ENCODE results near the gene CST7. TPM values are rescaled to one million over a fixed set of nuclear protein-coding genes. Genes with fewer than 3 reads are reported as not detected.
A peak's percentile ranks its signal among the peaks of the same experiment; 100 is the strongest.

CST7 gene
- total RNA-seq, 1 experiment from 2014 or later: not detected

DNA sequence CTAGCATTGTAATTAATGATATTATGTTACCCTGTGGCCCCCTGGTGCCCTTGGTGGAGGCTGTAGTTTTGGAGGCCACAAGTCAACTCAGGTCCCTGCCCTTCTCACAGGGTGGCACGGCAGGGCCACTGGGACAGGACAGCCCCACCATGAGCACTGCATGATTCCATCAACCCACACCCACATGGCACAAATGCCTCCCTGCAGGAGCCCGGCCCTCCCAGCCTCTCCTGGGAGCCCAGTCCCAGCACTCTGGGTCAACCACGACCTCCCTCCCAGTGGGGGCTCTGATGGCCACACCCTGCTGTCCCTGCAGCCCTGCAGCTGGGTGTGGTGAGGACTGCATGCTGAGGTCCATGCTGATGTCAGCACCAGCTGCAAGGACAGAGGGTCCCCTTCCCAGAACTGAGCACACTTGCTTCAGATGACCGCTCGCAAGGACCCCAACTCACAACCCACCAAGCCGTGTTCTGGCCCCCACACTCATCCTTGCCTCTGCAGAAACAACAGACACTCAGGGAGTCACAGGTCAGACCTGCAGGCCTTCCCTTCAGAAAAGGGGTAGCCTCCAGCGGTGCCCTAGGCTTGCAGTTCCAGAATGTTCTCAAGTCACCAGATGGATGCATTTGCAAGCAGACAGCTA, 15.7 kb upstream of the CST7 start:
- no peak overlapping the region for H4K91ac ChIP-seq (ENCODE audit: insufficient read length, low read depth, low read length)
- no peaks in the 10 kb centered on the region for H3K27me3 ChIP-seq (ENCODE audit: insufficient read depth, low read length)
- H3K27ac ChIP-seq (ENCODE audit: insufficient read length, low read depth, low read length): no peak overlapping the region
- no CpG with 5 or more reads among the region's 7 CpGs for WGBS (ENCODE audit: extremely low coverage, insufficient read length, low lambda C conversion rate)
- H3K9me3 ChIP-seq (ENCODE audit: control insufficient read depth, low read depth, low read length): no peaks in the 10 kb centered on the region
- no peak overlapping the region for H2BK15ac ChIP-seq (ENCODE audit: low read depth, low read length)
- no peak overlapping the region for H3K14ac ChIP-seq (ENCODE audit: insufficient read depth, low read length)
- no peak overlapping the region for H3K4me2 ChIP-seq (ENCODE audit: insufficient read depth, insufficient read length, low read length)
- H3K23ac ChIP-seq (ENCODE audit: insufficient read length, low read depth, low read length): no peak overlapping the region
- no peak overlapping the region for H3K9ac ChIP-seq (ENCODE audit: extremely low read depth, insufficient read length, low read length)
- peaks cover 7% of the 10 kb centered on the region; the same call in 1 of the 2 replicates for H3K27me3 Mint-ChIP-seq (ENCODE audit: low read depth)
- H3K27ac Mint-ChIP-seq: peak overlapping the region in 1 of 3 experiments; percentile 76; a peak in 1 of 7 replicates
- no peaks in the 10 kb centered on the region for H3K23me2 ChIP-seq (ENCODE audit: insufficient read length, low read depth, low read length, poor library complexity, severe bottlenecking)
- no peak overlapping the region for H3K18ac ChIP-seq (ENCODE audit: insufficient read length, low read depth, low read length)
- H3K56ac ChIP-seq (ENCODE audit: insufficient read length, low read depth, low read length): no peak overlapping the region
- no peak overlapping the region for H3K4ac ChIP-seq (ENCODE audit: low read depth, low read length)
- H3K79me2 ChIP-seq (ENCODE audit: insufficient read depth, low read length): no peaks in the 10 kb centered on the region
- H2BK20ac ChIP-seq (ENCODE audit: low read depth, low read length, poor library complexity, severe bottlenecking): no peak overlapping the region
- TF ChIP-seq, protein P1, sequence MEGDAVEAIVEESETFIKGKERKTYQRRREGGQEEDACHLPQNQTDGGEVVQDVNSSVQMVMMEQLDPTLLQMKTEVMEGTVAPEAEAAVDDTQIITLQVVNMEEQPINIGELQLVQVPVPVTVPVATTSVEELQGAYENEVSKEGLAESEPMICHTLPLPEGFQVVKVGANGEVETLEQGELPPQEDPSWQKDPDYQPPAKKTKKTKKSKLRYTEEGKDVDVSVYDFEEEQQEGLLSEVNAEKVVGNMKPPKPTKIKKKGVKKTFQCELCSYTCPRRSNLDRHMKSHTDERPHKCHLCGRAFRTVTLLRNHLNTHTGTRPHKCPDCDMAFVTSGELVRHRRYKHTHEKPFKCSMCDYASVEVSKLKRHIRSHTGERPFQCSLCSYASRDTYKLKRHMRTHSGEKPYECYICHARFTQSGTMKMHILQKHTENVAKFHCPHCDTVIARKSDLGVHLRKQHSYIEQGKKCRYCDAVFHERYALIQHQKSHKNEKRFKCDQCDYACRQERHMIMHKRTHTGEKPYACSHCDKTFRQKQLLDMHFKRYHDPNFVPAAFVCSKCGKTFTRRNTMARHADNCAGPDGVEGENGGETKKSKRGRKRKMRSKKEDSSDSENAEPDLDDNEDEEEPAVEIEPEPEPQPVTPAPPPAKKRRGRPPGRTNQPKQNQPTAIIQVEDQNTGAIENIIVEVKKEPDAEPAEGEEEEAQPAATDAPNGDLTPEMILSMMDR (conservative IDR thresholded peaks at IDR 0.05): no peak
- H3K79me1 ChIP-seq (ENCODE audit: insufficient read depth, low read depth, low read length, poor library complexity, severe bottlenecking): no peaks in the 10 kb centered on the region
- H2BK12ac ChIP-seq (ENCODE audit: insufficient read length, low read depth, low read length): no peak overlapping the region
- H4K8ac ChIP-seq (replicated peaks; ENCODE audit: insufficient read length, low read depth, low read length): no peak overlapping the region
- H3K4me1 Mint-ChIP-seq: peaks cover 15 to 18% of the 10 kb centered on the region in 2 experiments
- peaks cover 2 to 12% of the 10 kb centered on the region in 2 experiments; a peak in 4 of 5 replicates for H3K9me3 Mint-ChIP-seq
- no peak overlapping the region for H2BK5ac ChIP-seq (ENCODE audit: insufficient read length, low read length)
- DNase-seq: no peak
- H2AK5ac ChIP-seq (ENCODE audit: insufficient read length, low read length): no peak overlapping the region
- no peaks in the 10 kb centered on the region for H4K20me1 ChIP-seq (ENCODE audit: control insufficient read depth, insufficient read depth, insufficient read length)
- H2AFZ ChIP-seq (ENCODE audit: low read length): no peak overlapping the region
- no peak overlapping the region for H2BK120ac ChIP-seq (ENCODE audit: low read depth, low read length, poor library complexity, severe bottlenecking)
- peaks cover 4% of the 10 kb centered on the region; the same call in 1 of the 2 replicates for H3K4me1 ChIP-seq (ENCODE audit: insufficient read depth, low read length)
- H4K5ac ChIP-seq (ENCODE audit: insufficient read length, low read depth, low read length): no peak overlapping the region
- no peak overlapping the region for H3T11ph ChIP-seq (ENCODE audit: low read length)
- H3K4me3 Mint-ChIP-seq: no peak overlapping the region
- 0 out of 7 replicates have a peak, but pooled peaks cover 0 to 5% (median 3%) of the 10 kb centered on the region in 3 experiments for H3K36me3 Mint-ChIP-seq (ENCODE audit: insufficient read depth in 1 of 3, low read depth in 3 of 3)
